ENCODE results near the gene ACBD6.

Gene ACBD6

GRCh38 chr1:180530501-180530900, 28.1 kb upstream of the ACBD6 start:
- no peaks in the 10 kb centered on the region for H3K9me3 ChIP-seq (ENCODE audit: severe bottlenecking)
- no peak for DNase-seq
- no peak overlapping the region for H3K4me3 ChIP-seq (ENCODE audit: low read depth, low read length)
- H3K36me3 ChIP-seq: no peaks in the 10 kb centered on the region
- H3K27ac ChIP-seq: no peak overlapping the region
- no peaks in the 10 kb centered on the region for H3K27me3 ChIP-seq (ENCODE audit: insufficient read depth, low read depth, severe bottlenecking)
- no peak for TF ChIP-seq CTCF (IDR thresholded peaks at IDR 0.05; ENCODE audit: low read depth, low read length)

GRCh38 chr1:180528868-180529470, 26.6 kb upstream of the ACBD6 start:
- Histone ChIP-seq H3K36me3 (no peaks in the 10 kb centered on the region), H3K9me3 (ENCODE audit: severe bottlenecking) (no peaks in the 10 kb centered on the region), H3K27me3 (ENCODE audit: insufficient read depth, low read depth, severe bottlenecking) (no peaks in the 10 kb centered on the region), H3K4me3 (ENCODE audit: low read depth, low read length) (no peak overlapping the region), H3K27ac (no peak overlapping the region)
- DNase-seq: no peak
- no peak for TF ChIP-seq CTCF (IDR thresholded peaks at IDR 0.05; ENCODE audit: low read depth, low read length)

GRCh38 chr1:180527101-180527669, 24.8 kb upstream of the ACBD6 start:
- no peaks in the 10 kb centered on the region for H3K36me3 ChIP-seq
- no peak for TF ChIP-seq CTCF (IDR thresholded peaks at IDR 0.05; ENCODE audit: low read depth, low read length)
- no peak for DNase-seq

GRCh38 chr1:180525715-180526039, 23.3 kb upstream of the ACBD6 start:
- H3K4me3 ChIP-seq (ENCODE audit: low read depth, low read length): no peak overlapping the region
- no peak for DNase-seq
- H3K27me3 ChIP-seq (ENCODE audit: insufficient read depth, low read depth, severe bottlenecking): no peaks in the 10 kb centered on the region
- H3K27ac ChIP-seq: no peak overlapping the region
- no peaks in the 10 kb centered on the region for H3K9me3 ChIP-seq (ENCODE audit: severe bottlenecking)
- no peaks in the 10 kb centered on the region for H3K36me3 ChIP-seq
- TF ChIP-seq CTCF (IDR thresholded peaks at IDR 0.05; ENCODE audit: low read depth, low read length): no peak

More at GRCh38 chr1:180527101-180527669, 24.8 kb upstream of the ACBD6 start:
- Histone ChIP-seq H3K27ac (no peak overlapping the region), H3K9me3 (ENCODE audit: severe bottlenecking) (no peaks in the 10 kb centered on the region), H3K27me3 (ENCODE audit: insufficient read depth, low read depth, severe bottlenecking) (no peaks in the 10 kb centered on the region), H3K4me3 (ENCODE audit: low read depth, low read length) (no peak overlapping the region)

- Histone ChIP-seq H3K27me3 (ENCODE audit: insufficient read depth, low read depth, severe bottlenecking) (no peaks in the 10 kb centered on the region), H3K36me3 (no peaks in the 10 kb centered on the region), H3K4me3 (ENCODE audit: low read depth, low read length) (no peak overlapping the region), H3K27ac (no peak overlapping the region), H3K9me3 (ENCODE audit: severe bottlenecking) (no peaks in the 10 kb centered on the region)
- DNase-seq: no peak
- TF ChIP-seq CTCF (IDR thresholded peaks at IDR 0.05; ENCODE audit: low read depth, low read length): no peak
Measured at GRCh38 chr1:180524915-180525714, 22.7 kb upstream of the ACBD6 start.

Data from WERI-Rb-1 (cell line).